Stomach (tissue), 9 donors: ENCODE measurements around the gene TYK2. TPM values are rescaled to one million over a fixed set of nuclear protein-coding genes. Genes with fewer than 3 reads are reported as not detected.
"Not testable (repeated sequence)": the region's sequence is repeated elsewhere in the genome, so short reads cannot be mapped to it uniquely, and the experiment has no call there.

ENCODE experiments used
- DNase-seq, 2 donors: peaks; one replicate each; pipeline versions ENCODE4 v3.0.0 to v3.0.0-alpha.2; 2013 to 2019
- H3K27ac ChIP-seq, 5 donors: fragments of 200-600 bp in 4 of 5; sonication (generic) in 4 of 5; one replicate each; pipeline ENCODE4 v1.5.1; 2013 to 2019; ENCODE audit warnings: mild to moderate bottlenecking in 1 of 5, moderate library complexity in 1 of 5
- H3K27me3 ChIP-seq, 3 donors: fragments of 200-600 bp; sonication (generic); one replicate each; pipeline ENCODE4 v1.5.1; 2017 to 2019; ENCODE audit warnings: mixed run types in 1 of 3
- H3K36me3 ChIP-seq, 4 donors: fragments of 200-600 bp; sonication (generic); 1 replicate in 3 of 4; 2 replicates in 1 of 4; pipeline ENCODE4 v1.5.1; 2016 to 2019
- H3K4me1 ChIP-seq, 4 donors: fragments of 200-600 bp; sonication (generic); one replicate each; pipeline ENCODE4 v1.5.1; 2016 to 2019
- H3K4me3 ChIP-seq, 4 donors: fragments of 200-600 bp; sonication (generic) in 3 of 4; one replicate each; pipeline ENCODE4 v1.5.1; 2016 to 2019; ENCODE audit warnings: mild to moderate bottlenecking in 1 of 4
- H3K9me3 ChIP-seq, 4 donors: fragments of 200-600 bp; sonication (generic); one replicate each; pipeline ENCODE4 v1.5.1; 2016 to 2019
- CTCF ChIP-seq, 7 experiments: fragments of 450-650 bp in 4 of 7; fragments of 200-600 bp in 3 of 7; sonication (generic) in 3 of 7; IDR thresholded peaks; one replicate each; pipeline ENCODE4 v1.5.1; 2016 to 2019; ENCODE audit warnings: antibody characterized with exemption in 7 of 7, control low read depth in 2 of 7, mild to moderate bottlenecking in 1 of 7
- EP300 ChIP-seq: sonication (generic); formaldehyde crosslinking; IDR thresholded peaks from one replicate; pipeline ENCODE4 v1.6.1; 2017; ENCODE audit warnings: antibody characterized with exemption
- POLR2A ChIP-seq, 4 donors: fragments of 450-650 bp; IDR thresholded peaks; one replicate each; pipeline ENCODE4 v1.6.1; 2016; ENCODE audit warnings: antibody characterized with exemption in 4 of 4, control low read depth in 2 of 4, mild to moderate bottlenecking in 1 of 4, moderate library complexity in 1 of 4
- POLR2AphosphoS5 ChIP-seq, 3 donors: sonication (generic); formaldehyde crosslinking; IDR thresholded peaks; one replicate each; pipeline ENCODE4 v1.6.1; 2016; ENCODE audit warnings: antibody characterized with exemption in 3 of 3
- WGBS, 5 donors: extraction: QIAGEN DNeasy Blood & Tissue Kit in 3 of 5; methylation state at CpG; one replicate each; pipeline versions ENCODE4 v1.1.5 to v1.1.7; 2013 to 2018; 5-methylcytosine and 5-hydroxymethylcytosine counted together
- intact Hi-C: fragments of 100-400 bp; cut with DNase I; formaldehyde crosslinking; loops from one replicate; pipeline ENCODE4 v1.15.1; 2023; ENCODE audit warnings: low total_unique reads
- polyA plus RNA-seq, 3 donors: library from polyadenylated mRNA; stranded (reverse); fragments of 200-250 nt; gene quantifications; one replicate each; pipeline ENCODE4 v1.2.3, GENCODE V29; 2013
- total RNA-seq, 5 donors: library from RNA; depleted of rRNA; stranded (reverse); fragments of >200 nt; gene quantifications; one replicate each; pipeline versions ENCODE4 v1.1.0 to v1.2.3, GENCODE V29; 2014 to 2016
- donor health status: healthy with polysubstance abuse.
- donor health status: Bipolar disorder and iron deficiency.
- donor health status: healthy.

Gene TYK2
- total and polyA plus RNA-seq, 8 donors = 45.2 to 365 (median 138) TPM

GRCh38 chr19:10389863-10390262 lies 9.5 kb upstream of the TYK2 start:
- WGBS, 5 donors = 52 to 59% (median 55%) methylated on average over 12 of the region's 12 CpGs

GRCh38 chr19:10388957-10389356 lies 8.6 kb upstream of the TYK2 start:
- H3K27me3 ChIP-seq = peaks cover 0 to 6% (median 0%) of the 10 kb centered on the region in 3 donors
- DNase-seq = peak; percentile 93
- TF ChIP-seq EP300 (no peak), POLR2AphosphoS5 (IDR thresholded peaks at IDR 0.05) (peak in 1 of 3 donors; percentile 74), CTCF (IDR thresholded peaks at IDR 0.05) (peak in 6 of 7 experiments; percentile 50 to 94 (median 92)), POLR2A (IDR thresholded peaks at IDR 0.05) (no peak)

More at GRCh38 chr19:10389863-10390262, 9.5 kb upstream of the TYK2 start:
- intact Hi-C loops = loop anchor here (5.0 to 10.0 kb wide), 2 partner anchors 123 to 455 kb away; partner anchors contain the start of gene OLFM2
- Histone ChIP-seq H3K4me1 (peaks cover 5 to 9% (median 8%) of the 10 kb centered on the region in 4 donors), H3K4me3 (no peak overlapping the region), H3K9me3 (no peaks in the 10 kb centered on the region), H3K27ac (no peak overlapping the region), H3K27me3 (peaks cover 0 to 6% (median 0%) of the 10 kb centered on the region in 3 donors), H3K36me3 (peaks cover 37 to 49% (median 41%) of the 10 kb centered on the region in 4 donors)
- no peak for DNase-seq
- TF ChIP-seq CTCF (IDR thresholded peaks at IDR 0.05) (peak in 1 of 7 experiments; percentile 11), POLR2AphosphoS5 (IDR thresholded peaks at IDR 0.05) (no peak)

GRCh38 chr19:10384580-10384979 lies 4.2 kb upstream of the TYK2 start:
- no peak for TF ChIP-seq EP300
- no peak for TF ChIP-seq POLR2AphosphoS5 (IDR thresholded peaks at IDR 0.05)
- TF ChIP-seq CTCF (IDR thresholded peaks at IDR 0.05) = no peak
- no peak for TF ChIP-seq POLR2A (IDR thresholded peaks at IDR 0.05)
- H3K27ac ChIP-seq = no peak overlapping the region
- DNase-seq = no peak
- no peaks in the 10 kb centered on the region for H3K36me3 ChIP-seq
- H3K9me3 ChIP-seq = no peaks in the 10 kb centered on the region
- WGBS, 5 donors = 78 to 83% (median 82%) methylated on average over 6 to 9 of the region's 9 CpGs
- no peak overlapping the region for H3K4me3 ChIP-seq
- H3K4me1 ChIP-seq = peaks cover 11 to 20% (median 18%) of the 10 kb centered on the region in 4 donors
- intact Hi-C loops = no loop called here
- H3K27me3 ChIP-seq = peaks cover 0 to 6% (median 0%) of the 10 kb centered on the region in 3 donors

More at GRCh38 chr19:10388957-10389356, 8.6 kb upstream of the TYK2 start:
- intact Hi-C loops = no loop called here
- Histone ChIP-seq H3K9me3 (no peaks in the 10 kb centered on the region), H3K4me3 (no peak overlapping the region), H3K4me1 (peaks cover 5 to 9% (median 8%) of the 10 kb centered on the region in 4 donors), H3K27ac (no peak overlapping the region), H3K36me3 (peaks cover 28 to 40% (median 32%) of the 10 kb centered on the region in 4 donors)
- 0% methylated on average over 3 of the region's 3 CpGs for WGBS, 5 donors

GRCh38 chr19:10383223-10383499 lies 2.8 kb upstream of the TYK2 start:
- H3K4me3 ChIP-seq, DNase-seq, H3K27ac ChIP-seq, H3K9me3 ChIP-seq, intact Hi-C loops, H3K27me3 ChIP-seq, H3K36me3 ChIP-seq: not testable (repeated sequence)
- H3K4me1 ChIP-seq = peaks cover 10 to 24% (median 19%) of the 10 kb centered on the region in 4 donors
- 86 to 94% (median 87%) methylated on average over 8 of the region's 8 CpGs for WGBS, 5 donors

GRCh38 chr19:10379880-10380312 lies 476 bp downstream of the TYK2 start:
- peak overlapping the region; percentile 74 to 97 (median 90) for H3K4me3 ChIP-seq
- DNase-seq = no peak
- WGBS, 5 donors = 0 to 1% (median 1%) methylated on average over 7 to 10 of the region's 10 CpGs
- peak overlapping the region; percentile 90 to 94 (median 91) for H3K27ac ChIP-seq
- H3K27me3 ChIP-seq = no peaks in the 10 kb centered on the region
- no peak for TF ChIP-seq POLR2AphosphoS5 (IDR thresholded peaks at IDR 0.05)
- no peak for TF ChIP-seq CTCF (IDR thresholded peaks at IDR 0.05)
- no peak for TF ChIP-seq POLR2A (IDR thresholded peaks at IDR 0.05)
- TF ChIP-seq EP300 = no peak
- H3K36me3 ChIP-seq = peaks cover 10 to 36% (median 30%) of the 10 kb centered on the region in 4 donors
- intact Hi-C loops = loop anchor here (10.0 kb wide), 1 partner anchor 55 kb away; no protein-coding TSS in a partner anchor
- peaks cover 10 to 26% (median 19%) of the 10 kb centered on the region in 4 donors for H3K4me1 ChIP-seq
- no peaks in the 10 kb centered on the region for H3K9me3 ChIP-seq
